Ovary (tissue), 3 donors: Measurements from ENCODE around the gene KRTAP10-2.

Experiments
- POLR2A ChIP-seq: fragments of 450-650 bp; IDR thresholded peaks from one replicate; pipeline ENCODE4 v1.6.1; 2017; ENCODE audit warnings: antibody characterized with exemption, mild to moderate bottlenecking, moderate library complexity
- TF ChIP-seq, protein P1 (sequence below), 3 donors: fragments of 450-650 bp in 2 of 3; fragments of 200-600 bp in 1 of 3; IDR thresholded peaks; one replicate each; pipeline versions ENCODE4 v1.5.1 to v1.8.0; 2016 to 2022; ENCODE audit warnings: antibody characterized with exemption in 3 of 3, mild to moderate bottlenecking in 1 of 3
- donor health status: DM: no; HTN: no; CAD: no.

GRCh38 chr21:44578371-44579055 is 27.2 kb upstream of the KRTAP10-2 start:
- no peak for TF ChIP-seq POLR2A
- TF ChIP-seq, protein P1, sequence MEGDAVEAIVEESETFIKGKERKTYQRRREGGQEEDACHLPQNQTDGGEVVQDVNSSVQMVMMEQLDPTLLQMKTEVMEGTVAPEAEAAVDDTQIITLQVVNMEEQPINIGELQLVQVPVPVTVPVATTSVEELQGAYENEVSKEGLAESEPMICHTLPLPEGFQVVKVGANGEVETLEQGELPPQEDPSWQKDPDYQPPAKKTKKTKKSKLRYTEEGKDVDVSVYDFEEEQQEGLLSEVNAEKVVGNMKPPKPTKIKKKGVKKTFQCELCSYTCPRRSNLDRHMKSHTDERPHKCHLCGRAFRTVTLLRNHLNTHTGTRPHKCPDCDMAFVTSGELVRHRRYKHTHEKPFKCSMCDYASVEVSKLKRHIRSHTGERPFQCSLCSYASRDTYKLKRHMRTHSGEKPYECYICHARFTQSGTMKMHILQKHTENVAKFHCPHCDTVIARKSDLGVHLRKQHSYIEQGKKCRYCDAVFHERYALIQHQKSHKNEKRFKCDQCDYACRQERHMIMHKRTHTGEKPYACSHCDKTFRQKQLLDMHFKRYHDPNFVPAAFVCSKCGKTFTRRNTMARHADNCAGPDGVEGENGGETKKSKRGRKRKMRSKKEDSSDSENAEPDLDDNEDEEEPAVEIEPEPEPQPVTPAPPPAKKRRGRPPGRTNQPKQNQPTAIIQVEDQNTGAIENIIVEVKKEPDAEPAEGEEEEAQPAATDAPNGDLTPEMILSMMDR (IDR thresholded peaks at IDR 0.05) = no peak
